ENCODE data around the gene L3MBTL1.
A peak's percentile ranks its signal among the peaks of the same experiment; 100 is the strongest.
"Not testable (repeated sequence)": the region's sequence is repeated elsewhere in the genome, so short reads cannot be mapped to it uniquely, and the experiment has no call there.

Gene L3MBTL1

DNA sequence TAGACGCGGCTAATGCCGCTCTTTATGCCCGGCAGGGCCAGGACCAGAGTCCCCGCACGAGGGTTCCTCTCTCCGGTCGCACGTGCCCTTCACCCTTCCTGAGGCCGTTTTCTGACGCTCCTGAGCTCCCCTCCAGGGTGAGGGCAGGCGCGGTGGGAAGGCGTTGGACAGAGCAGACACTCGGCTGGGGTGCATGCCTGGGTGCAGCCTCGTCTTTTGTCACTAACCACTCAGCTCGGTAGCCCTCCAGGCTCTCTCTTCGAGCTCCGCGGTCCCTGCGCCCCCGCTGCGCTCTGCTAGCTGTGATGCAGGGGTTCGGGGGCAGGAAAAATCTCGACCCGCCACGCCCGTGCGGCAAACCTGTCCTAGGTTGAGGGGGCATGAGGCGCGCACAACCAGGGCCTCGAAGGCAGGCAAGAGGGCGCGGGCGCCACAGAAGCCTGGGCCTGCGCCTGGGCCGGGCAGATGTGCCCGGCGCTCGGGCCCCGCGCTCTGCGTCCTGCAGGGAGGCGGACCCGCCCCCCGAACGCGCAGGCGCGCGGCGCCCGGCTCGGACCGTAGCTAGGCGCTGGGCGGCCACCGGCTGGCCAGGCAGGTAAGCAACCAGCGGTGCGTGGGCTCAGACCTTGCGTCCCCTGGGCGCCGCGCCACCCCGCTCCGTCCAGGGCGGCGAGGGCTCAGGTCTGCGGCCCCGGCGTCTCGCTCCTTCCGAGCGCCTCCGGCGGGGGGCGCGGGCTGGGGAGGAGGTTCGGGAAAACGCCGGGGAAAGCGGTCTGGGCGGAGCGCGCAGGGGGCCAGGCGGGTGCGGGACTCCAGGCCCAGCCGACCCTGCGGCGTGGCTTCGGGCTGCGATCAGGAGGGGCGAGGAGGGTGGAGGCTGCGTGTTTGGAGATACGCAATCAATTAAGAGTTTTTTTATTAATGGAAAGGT is at the start of gene L3MBTL1:
TSS of gene L3MBTL1 (plus strand) at position 548 of the 931 bp plus-strand sequence. CDS start 5,807 bp downstream, outside the sequence.
- DNase-seq (ENCODE audit: low read depth in 2 of 2) = peak in 1 of 2 donors; percentile 6

DNA sequence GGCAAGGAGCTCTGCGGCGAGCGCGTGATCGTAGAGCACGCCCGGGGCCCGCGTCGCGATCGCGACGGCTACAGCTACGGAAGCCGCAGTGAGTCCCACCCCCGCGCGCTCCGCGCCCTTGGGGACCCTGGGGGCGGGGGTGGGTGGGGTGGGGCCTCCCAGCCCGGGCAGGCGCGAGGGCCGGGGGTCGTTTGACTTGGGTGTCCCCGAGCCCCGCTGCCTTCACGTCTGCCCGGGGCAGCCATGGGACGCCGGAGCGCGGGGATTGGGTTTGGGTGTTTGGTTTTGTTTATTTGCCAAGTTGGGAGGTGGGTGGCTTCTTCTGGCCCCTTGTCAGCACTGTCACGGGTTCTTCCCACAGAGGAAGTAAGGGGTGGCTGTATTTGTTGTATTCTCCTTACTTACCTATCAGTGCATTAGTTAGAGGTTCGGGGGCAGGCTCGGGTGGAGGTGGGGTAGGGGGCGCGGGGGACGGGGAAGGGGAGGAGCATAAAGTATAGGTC is 49.0 kb upstream of the L3MBTL1 start:
- no peak for DNase-seq (ENCODE audit: low read depth in 2 of 2)

DNA sequence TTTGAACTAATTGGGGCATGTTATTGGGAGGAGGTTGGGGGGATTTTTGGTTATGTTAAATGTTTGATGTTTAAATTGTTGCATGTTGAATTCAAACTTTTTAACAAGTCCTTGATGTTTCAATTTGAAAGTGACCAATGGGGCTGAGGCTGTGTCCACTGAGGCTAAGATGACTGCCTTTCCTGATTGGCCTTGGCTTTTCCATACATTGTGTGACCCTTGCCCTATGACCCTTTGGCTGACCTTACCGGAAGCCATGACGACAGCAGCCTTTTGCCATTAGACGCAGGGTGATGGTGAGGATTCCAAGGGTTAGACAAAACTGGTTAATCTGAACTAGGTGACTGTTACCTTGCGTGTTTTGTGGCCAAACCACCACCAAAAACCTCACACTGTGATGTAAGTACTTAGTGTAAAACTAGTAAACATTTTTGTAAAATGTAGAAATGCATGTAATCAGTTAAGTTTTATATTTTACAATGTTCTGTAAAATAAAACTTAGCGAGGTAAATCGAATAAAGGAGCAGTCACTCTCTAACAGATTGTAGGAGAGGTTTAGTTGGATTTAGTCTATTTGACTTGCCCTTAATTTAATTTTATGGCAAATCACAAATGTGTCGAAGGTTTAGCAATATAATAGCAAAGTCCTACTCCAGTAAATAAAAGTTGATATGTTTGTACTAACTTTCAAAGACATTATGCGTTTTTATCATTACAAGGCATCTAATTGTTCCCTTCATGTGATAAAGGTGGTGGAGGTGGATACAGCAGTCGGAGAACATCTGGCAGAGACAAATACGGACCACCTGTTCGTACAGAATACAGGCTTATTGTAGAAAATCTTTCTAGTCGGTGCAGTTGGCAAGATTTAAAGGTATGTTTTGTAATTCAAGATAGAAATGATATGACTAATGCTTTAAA is 48.2 kb upstream of the L3MBTL1 start:
- peak in 1 of 2 donors; percentile 11 for DNase-seq (ENCODE audit: low read depth in 2 of 2)

DNA sequence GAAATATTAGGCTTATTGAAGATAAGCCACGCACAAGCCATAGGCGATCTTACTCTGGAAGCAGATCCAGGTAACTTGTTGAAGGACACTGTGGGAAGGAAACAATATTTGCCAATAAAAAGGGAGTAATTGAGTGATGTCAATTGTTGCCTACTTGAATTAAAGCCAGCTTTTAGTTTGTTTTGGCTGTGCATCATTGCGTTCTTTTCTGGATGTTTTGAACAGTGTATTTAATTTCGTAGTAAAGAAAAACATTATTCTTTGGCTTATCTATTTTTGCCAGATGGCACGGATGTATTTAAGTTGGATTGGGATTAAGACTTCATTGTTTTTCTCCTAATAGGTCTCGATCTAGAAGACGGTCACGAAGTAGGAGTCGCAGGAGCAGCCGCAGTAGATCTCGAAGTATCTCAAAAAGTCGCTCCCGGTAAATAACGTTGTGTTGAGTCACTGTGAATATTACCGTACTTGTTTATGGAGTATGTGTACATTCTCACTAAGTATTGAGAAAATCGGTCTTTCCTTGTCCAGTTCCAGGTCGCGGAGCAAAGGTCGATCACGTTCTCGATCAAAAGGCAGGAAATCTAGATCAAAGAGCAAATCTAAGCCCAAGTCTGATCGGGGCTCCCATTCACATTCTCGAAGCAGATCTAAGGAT is 47.2 kb upstream of the L3MBTL1 start:
- no peak for DNase-seq (ENCODE audit: low read depth in 2 of 2)

DNA sequence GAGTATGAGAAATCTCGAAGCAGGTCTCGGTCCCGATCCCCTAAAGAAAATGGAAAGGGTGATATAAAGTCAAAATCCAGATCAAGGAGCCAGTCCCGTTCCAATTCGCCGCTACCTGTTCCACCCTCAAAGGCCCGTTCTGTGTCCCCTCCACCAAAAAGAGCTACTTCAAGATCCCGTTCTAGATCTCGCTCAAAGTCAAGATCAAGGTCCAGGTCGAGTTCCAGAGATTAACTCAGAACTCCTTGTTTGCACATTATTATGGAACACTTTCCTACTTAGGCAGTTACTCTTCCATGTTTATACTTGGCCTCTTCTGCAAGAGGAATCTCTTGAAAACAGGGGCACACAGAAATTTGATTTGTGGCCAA is 46.7 kb upstream of the L3MBTL1 start:
- DNase-seq (ENCODE audit: low read depth in 2 of 2) = no peak

DNA sequence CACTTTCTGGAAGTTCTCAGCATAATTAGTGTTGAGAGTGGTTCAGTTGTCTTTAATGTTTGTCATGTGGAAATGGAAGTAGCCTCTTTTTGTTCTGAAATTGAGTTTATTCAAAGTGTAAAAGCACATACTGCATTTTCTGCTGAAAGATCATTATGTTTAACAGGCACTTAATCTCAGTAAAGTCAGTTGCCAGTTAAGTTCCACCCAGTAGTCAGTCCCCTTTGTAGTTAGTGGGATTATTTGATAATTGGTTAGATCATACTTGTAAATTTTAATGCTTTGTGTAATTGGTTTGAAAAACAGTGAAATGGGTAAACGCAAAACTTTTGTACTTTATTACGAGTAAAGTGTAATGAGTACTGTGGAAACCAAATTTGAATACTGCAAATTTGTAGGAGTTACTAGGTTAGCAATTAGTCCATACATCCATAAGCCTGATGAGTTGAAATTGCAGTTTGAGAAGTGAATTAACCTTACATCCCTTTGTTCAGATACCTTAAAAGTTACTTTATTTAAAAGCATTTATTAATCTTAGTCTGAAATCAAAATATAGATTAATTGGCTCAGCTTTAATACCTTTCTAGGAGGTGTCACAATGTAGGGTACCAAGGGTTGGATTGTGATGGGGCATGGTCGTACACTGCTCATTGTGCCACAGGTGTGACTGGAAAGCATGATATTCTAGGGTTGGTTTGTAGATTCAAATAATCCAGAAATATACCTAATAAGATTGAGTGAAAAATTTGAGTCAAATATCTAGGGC is 45.4 kb upstream of the L3MBTL1 start:
- DNase-seq (ENCODE audit: low read depth in 2 of 2) = no peak

DNA sequence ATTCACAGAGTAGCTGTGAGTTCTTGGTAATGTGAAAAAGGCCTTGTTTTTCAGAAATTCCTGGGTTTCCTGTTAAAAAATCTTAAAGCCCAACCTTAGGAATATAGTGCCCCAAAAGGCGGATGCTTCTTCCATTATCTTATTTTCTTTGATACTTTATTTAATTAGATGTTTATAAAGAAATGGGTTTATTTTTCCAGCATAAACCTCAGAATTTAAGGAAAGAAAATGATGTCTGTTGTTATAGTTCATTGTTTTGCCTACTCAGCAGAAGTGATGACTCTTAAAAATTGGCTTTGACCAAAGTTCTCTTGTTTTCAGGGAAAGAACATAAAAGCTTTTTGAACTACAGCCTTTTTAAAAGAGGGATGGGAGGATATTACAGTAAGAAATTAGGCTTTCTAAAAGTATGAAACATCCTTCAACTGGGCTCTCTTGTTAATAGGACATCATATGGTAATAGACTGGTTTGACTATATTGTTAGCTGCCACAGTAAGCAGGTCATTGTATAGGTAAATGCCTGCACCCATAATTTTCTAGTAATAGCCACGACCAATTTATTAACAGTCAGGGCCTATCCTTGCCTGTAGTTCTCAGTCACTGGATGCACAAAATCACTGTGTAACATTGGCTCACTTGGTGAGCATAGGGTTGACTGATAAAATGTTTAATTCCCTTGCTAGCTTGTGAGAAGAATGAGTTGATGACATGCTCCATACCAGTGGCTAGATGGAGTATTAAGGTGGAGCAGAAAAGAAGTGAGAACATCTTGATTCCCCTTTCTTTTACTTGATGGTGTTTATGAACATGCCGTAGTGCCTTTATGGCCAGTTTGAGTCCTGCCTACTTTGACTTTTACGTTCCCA is 44.6 kb upstream of the L3MBTL1 start:
- DNase-seq (ENCODE audit: low read depth in 2 of 2) = no peak

DNA sequence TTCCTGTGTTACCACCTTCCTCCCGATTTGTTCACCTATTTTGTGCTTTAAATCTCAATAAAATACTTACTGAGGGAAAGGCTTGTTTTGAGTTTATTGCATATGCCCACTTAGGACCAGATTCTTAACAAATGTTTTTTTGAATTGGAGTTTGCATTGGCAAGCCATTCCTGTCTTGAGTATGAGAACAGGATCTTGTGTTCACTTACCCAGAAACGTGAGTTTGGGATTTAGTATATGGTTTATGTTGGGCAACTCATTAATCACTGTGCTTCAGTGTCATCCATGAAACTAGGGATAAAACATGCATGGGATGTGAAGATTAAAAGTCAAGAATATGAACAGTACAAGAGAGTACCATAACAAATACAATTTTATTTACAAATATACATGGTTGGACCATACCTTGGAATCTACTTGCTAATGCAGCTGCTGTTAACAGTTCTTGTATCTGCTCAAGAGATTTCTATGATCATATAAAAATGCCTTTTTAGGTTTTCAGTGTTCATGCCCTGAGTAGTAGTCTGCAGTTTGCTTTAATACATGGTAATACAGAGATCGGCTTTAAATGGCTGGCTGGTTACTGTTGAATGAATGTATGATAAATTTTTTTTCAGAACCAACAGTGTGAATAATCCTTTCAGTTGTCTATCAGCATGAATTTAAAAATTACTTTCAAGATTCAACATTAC is 43.8 kb upstream of the L3MBTL1 start:
- DNase-seq (ENCODE audit: low read depth in 2 of 2) = no peak

DNA sequence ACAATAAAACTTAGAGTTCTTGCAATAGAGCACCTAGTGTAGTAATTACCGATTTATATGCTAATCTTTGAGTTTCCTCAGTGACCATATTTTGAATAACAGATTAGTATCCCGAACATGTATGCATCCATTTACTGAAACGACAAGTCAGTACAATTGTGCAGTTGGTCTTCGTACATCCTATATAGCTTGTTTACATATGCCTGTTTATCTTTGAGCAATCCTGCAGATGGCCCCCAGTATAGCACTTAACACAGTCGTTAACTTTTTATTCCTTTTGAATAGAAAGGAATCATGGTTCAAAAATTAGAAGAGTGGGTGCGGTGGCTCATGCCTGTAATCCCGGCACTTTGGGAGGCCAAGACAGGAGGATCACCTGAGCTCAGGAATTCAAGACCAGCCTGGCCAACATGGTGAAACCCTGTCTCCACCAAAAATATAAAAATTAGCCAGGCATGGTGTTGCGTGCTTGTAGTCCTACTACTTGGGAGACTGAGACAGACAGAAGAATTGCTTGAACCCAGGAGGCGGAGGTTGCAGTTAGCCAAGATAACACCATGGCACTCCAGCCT is 43.2 kb upstream of the L3MBTL1 start:
- no peak for DNase-seq (ENCODE audit: low read depth in 2 of 2)

DNA sequence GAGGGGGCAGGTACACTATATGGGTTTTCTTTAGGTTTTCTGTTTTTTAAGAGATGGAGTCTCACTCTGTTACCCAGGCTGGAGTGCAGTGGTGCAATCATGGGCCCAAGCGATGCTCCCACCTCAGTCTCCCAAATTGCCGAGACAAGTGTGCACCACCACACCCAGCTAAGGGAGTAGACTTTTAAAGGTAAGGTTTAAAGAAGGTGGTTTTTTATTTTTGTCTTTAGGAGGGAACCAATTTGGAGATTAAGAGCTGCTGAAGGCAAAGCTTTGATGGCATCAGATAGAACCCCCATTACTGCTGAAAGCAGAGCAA is 41.9 kb upstream of the L3MBTL1 start:
- DNase-seq (ENCODE audit: low read depth in 2 of 2) = no peak

DNA sequence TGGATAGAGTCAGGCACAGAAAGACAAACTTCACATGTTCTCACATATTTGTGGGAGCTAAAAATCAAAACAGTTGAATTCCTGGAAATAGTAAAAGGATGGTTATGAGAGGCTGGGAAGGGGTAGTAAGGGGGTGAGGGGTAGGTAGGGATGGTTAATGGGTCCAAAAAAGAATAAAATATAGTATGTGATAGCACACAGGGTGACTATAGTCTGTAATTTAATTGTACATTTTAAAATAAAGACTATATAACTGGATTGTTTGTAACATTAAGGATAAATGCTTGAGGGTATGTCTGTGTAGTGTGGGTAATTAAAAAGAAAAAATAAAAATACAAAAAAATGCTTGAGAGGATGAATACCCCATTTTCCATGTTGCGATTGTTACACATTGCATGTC is 39.9 kb upstream of the L3MBTL1 start:
- no peak for DNase-seq (ENCODE audit: low read depth in 2 of 2)

DNA sequence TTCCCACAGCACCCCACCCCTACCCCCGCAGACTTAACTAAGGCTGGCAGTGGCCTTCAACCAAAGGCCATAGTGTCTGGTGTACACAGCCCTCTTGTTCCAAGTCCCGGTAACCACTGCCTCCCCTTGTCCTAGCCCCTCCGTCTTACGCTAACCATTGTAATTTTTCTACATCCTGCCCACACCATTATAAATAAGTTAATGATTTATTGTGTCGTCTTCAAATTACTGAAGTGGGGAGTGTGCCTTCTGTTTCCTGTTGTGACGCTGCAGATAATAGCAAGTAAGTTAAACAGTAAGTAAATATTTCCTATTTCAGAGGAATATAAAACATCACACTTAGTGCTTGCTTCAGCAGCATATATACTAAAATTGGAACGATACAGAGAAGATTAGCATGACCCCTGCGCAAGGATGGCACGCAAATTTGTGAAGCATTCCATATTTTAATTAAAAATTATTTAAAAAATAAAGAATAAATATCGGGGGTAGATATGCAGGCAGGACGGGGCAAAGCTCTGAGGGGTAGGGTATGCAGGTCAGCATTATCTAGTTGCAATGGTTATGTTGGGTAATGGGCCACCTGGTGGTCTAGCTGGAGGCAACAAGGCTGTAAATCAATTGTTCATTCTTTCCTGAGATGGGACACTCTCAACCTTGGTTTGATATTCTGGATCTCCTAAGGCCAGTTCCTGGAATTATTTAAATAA is 34.7 kb upstream of the L3MBTL1 start:
- DNase-seq (ENCODE audit: low read depth in 2 of 2) = no peak

DNA sequence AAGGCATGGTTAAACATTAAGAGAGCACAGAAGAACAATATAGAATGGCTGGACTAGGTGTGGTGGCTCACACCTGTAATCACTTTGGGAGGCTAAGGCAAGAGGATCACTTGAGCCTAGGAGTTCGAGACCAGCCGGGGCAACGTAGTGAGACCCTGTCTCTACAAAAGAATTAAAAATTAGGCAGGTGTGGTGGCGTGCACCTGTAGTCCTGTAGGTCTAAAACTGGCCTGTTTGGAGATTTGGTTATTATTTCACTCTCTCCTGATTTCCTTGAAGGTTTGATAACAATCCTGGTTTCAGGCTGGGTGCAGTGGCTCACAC is 34.2 kb upstream of the L3MBTL1 start:
- DNase-seq (ENCODE audit: low read depth in 2 of 2) = no peak

DNA sequence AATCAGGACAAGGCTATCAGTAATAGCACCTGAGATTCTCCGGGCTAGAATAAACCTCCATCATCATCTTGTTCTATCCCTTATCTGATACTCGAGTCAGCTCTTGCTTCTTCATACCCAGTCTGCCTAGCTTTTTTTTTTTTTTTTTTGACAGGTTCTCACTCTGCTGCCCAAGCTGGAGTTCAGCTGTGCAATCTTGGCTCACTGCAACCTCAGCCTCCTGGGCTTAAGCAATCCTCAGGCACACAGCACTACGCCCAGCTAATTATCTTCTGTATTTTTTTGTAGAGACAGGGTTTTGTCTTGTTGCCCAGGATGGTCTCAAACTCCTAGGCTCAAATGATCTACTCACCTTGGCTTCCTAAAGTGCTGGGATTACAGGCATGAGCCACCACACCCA is 30.3 kb upstream of the L3MBTL1 start:
- DNase-seq (ENCODE audit: low read depth in 2 of 2) = no peak

DNA sequence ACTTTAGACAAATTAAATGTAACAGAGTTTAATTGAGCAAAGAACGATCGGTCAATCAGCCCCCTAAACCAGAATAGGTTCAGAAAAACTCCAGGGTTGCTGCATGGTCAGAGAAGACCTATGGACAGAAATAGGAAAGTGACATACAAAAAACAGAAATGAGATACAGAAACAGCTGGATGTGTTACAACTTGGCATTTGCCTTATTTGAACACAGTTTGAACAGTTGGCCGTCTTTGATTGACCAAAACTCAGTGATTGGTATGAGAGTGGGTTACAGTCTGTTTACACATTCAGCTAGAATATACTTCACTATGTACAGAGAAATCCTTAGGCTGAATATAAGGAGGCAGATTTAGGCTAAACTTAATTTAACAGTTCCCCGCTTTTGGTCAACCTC is 29.9 kb upstream of the L3MBTL1 start:
- DNase-seq (ENCODE audit: low read depth in 2 of 2) = no peak

DNA sequence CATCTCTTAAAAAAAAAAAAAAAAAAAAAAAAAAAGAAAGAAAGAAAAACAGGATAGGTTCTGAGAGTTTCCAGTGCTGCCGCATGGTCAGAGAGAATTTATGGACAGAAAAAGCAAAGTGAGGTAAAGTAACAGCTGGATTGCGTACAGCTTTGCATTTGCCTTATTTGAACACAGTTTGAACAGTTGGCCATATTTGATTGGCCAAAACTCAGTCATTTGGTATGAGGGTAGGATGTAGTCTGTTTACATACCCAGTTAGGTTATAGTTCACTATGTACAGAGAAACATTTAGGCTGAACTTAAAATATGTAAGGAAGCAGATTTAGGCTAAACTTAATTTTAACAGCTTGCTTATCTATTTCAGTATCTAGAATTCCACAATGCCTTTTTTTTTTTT is 17.5 kb upstream of the L3MBTL1 start:
- DNase-seq (ENCODE audit: low read depth in 2 of 2) = no peak

DNA sequence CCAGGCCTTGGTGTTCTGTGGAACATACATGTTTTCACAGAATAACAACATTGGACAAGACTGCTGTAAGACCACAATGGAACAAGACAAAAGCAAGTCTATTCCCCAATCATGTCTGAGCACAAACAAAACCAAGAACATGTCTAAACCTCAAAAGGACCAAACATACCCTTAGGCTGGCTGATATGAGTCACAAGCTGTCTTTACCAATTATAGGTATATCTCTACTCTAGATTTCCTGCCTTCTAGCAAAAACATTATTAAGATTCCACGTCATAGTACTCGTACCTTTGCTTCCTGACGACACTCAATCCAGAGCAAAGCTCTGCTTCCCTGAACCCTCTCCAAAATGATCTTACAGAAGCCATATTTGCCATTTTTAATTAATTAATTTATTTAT is 15.4 kb upstream of the L3MBTL1 start:
- DNase-seq (ENCODE audit: low read depth in 2 of 2) = no peak

DNA sequence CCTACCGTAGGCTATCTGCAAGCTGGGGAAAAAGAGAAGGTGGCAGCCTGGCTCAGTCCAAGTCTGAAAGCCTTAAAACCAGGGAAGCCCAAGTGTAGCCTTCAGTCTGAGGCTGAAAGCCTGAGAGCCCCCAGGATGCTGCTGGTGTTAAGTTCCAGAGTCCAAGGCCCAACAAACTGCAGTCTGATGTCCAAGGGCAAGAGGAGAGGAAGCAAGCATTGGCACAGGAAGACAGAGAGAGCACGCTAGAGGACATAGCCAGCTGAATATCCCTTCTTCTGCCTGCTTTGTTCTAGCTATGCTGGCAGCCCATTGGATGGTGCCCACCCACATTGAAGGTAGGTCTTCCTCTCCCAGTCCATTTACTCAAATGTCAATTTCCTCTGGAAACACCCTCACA is 12.1 kb upstream of the L3MBTL1 start:
- DNase-seq (ENCODE audit: low read depth in 2 of 2) = no peak

DNA sequence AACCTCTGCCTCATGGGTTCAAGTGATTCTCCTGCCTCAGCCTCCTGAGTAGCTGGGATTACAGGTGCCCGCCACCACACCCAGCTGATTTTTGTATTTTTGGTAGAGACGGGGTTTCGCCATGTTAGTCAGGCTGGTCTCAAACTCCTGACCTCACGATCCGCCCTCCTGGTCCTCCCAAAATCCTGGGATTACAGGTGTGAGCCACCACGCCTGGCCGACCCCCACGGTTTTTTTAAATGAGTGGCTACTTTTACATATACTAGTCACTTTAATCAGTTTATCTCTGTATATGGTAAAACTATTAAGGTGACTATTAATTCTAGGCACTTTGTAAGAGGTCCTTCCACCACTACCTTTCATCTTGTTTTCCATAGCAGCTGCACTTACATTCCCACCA is 5.5 kb upstream of the L3MBTL1 start:
- not testable (repeated sequence) for DNase-seq (ENCODE audit: low read depth in 2 of 2)
